SK-N-DZ (cell line): ENCODE measurements around the gene DOCK8.
"Not testable (repeated sequence)": the region's sequence is repeated elsewhere in the genome, so short reads cannot be mapped to it uniquely, and the experiment has no call there.

Experiments
- DNase-seq: peaks from one replicate; pipeline ENCODE4 v3.0.0-alpha.2; 2015; ENCODE audit warnings: low spot score

DOCK8 gene

DNA sequence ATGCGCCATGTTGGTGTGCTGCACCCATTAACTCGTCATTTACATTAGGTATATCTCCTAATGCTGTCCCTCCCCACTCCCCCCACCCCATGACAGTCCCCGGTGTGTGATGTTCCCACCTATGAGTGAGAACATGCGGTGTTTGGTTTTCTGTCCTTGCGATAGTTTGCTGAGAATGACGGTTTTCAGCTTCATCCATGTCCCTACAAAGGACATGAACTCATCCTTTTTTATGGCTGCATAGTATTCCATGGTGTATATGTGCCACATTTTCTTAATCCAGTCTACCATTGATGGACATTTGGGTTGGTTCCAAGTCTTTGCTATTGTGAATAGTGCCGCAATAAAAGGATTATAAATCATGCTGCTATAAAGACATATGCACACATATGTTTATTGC, 195.0 kb downstream of the DOCK8 start:
- not testable (repeated sequence) for DNase-seq

DNA sequence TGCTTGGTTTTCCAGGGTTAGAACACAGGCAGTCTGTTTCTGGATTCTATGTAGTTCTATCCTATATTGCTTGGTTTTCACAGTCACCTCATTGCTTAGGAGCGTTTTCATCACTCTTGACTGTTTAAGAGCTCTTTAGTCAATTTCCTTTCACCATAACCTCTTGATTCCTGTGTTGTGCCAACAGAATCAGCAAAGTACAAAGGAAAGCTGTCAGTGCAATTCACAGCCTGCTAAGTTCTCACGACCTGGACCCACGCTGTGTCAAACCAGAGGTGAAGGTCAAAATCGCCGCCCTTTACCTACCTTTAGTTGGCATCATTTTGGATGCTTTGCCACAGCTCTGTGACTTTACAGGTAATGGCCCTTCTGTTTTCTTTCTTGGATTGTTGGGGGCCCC, 199.9 kb downstream of the DOCK8 start:
- no peak for DNase-seq

DNA sequence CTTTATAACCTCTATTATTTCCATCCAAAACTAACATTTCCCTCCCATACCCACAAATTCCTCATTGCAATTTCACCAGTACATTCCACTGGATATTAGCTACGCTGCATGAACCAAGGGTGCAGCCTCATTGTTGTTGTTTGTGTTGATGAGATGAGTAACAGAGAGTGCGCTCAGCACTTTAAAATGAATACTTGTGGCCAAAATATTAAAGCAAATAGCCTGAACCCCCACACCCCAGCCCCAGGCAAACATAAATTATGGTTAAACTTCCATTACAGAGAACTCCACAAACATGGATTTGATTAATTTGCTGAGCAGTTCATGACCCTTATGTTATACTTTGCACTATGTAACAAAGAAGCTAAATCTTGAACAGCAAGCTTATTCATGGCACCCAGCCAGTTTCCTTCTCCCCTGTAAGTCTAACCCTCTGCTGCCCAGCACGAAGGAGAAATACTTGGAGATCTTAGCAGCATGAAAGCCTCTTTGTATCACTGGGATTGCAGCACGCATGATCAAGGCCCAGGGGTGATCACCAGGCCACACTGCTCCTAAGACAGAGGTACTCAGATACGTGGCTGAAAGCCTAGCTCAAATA, 205.0 kb downstream of the DOCK8 start:
- DNase-seq = no peak

DNA sequence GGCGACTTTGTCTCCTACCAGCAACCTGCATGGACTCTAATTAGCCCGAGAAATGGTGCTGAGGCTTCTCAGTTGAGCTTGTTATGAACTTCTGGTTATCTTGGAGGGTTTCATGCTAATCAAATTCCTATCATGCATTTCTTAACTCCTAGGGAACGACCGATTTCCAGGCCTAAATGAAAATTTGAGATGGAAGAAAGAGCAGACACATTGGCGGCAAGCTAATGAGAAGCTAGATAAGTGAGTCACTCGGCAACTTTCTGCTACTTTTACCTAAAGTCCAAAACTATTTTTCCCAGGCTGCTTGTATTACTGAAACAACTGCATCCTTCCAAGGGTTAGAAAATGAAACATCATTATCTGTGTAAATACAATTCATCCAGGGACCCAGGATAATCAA, 207.2 kb downstream of the DOCK8 start:
- no peak for DNase-seq

DNA sequence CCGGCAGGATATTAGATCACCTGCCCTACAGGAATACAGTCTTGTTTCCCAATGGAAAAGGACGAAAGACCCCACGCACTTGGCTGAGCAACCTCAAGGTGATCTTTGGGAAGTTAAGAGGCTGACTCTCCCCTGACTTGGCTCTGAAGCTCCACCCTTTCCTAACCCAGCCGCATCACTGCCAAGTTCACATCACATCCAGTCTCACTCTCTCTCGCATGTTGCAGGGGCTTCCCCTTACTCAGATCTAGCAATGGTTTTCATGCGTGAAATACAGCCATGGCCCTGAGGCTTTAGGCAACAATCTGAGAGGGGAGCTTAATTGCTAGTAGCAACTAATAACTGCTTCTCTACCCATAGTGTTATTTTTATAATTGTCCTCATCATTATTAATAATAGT, 211.6 kb downstream of the DOCK8 start:
- DNase-seq = no peak

DNA sequence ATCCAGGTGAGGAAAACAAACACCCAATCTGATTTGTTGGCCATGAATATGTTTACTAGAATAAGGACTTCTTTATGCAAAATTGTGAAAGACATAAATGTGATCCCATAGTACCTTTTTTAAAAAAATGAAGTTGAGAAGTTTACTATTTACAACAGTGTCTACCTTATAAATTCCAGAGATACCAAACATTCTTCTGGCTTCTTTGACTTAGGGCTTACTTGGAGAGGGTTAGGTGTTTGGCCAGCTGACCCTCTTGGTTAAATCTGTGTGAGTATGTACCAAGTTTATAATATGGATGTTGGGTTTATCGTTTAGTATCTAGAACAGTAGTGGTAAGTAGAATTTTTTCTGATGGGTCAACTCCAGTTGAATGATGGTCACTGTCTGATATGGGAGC, 212.3 kb downstream of the DOCK8 start:
- DNase-seq = no peak

DNA sequence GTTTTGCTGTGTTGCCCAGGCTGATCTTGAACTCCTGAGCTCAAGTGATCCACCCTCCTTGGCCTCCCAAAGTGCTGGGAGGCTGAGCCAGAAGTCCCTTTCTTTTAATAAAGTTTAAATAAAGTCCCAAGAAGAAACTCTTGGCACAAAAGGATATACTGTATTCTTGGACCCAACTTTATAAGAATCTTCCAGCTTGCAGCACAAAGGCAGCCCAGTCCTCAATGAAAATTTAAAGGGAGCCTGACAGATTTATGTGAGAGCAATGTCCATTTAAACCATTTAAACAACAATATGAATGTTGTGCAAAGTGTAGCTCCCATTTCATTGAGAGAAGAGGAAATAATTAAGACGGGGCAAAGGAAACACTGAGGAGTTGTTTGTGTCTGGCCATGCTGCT, 217.0 kb downstream of the DOCK8 start:
- no peak for DNase-seq

DNA sequence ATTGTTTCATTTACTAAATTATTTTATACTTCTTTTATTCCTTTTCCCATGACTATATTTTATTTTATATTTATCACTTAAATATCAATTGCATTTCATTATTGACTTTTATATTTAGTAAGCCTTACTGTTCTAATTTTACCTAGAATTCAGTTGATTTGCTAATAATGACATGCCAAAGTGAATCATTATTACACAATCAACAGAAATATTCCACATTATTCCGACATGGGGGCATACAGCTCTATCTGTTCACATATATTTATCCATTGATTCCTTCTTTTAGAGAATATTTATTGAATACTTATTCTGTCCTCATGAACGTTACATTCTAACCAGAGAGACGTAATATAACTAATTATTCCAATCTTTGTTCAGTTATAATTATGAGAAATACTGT, 221.8 kb downstream of the DOCK8 start:
- no peak for DNase-seq

DNA sequence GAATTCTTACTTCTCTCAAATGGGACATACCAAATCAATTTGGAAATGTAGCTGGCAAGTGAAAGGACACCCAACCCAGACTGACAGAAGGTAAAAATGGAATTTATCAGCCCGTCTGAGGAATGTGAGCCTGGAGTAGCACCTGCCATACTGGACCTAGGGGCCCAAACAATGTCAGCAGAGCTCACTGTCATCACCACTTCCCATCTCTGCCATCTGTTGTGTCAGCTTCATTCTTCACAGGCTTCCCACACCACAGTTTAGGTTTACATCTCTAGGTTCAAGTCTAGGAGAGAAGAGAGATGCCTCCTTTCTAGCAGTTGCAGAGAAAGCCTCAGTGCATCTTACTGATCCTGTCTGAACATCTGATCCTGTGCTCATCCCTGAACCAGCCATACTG, 222.4 kb downstream of the DOCK8 start:
- no peak for DNase-seq

DNA sequence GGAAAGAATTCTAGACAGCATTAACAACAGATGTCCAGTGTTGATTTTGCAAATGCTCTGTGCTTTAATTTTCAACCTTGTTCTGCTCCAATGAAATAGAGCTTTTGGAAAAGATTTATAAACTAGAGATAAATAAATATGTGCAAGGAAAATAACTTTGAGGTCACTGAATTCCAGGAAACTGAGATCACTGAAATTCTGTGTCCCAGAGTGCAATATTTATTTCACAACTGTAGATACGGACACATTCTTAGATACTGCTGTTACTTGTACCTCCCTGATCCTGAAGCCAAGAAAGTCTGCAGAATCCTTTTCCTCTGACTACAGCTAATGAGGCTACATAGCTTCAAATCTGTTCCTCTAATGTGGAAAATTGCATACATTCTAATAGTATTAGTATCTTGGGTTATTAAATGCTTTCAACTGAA, 222.9 kb downstream of the DOCK8 start:
- no peak for DNase-seq

DNA sequence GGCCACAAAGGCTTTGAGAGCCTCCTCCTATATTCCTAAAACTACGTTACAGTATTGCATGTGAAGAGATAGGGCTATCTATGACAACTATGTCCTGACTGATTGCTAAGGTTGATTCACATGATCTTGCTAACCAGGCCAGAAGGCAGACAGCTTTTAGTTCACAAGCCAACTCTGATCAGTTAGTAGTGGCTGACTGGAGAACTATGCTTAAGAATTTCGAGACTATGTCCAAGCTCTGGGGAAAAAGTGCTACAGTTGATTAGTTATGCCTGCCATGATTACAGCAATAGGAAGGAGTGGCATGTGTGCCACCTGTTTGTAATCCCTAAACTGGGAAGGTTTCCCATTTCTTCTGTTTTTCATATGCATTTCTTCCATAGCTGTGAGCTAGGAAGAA, 223.4 kb downstream of the DOCK8 start:
- no peak for DNase-seq

DNA sequence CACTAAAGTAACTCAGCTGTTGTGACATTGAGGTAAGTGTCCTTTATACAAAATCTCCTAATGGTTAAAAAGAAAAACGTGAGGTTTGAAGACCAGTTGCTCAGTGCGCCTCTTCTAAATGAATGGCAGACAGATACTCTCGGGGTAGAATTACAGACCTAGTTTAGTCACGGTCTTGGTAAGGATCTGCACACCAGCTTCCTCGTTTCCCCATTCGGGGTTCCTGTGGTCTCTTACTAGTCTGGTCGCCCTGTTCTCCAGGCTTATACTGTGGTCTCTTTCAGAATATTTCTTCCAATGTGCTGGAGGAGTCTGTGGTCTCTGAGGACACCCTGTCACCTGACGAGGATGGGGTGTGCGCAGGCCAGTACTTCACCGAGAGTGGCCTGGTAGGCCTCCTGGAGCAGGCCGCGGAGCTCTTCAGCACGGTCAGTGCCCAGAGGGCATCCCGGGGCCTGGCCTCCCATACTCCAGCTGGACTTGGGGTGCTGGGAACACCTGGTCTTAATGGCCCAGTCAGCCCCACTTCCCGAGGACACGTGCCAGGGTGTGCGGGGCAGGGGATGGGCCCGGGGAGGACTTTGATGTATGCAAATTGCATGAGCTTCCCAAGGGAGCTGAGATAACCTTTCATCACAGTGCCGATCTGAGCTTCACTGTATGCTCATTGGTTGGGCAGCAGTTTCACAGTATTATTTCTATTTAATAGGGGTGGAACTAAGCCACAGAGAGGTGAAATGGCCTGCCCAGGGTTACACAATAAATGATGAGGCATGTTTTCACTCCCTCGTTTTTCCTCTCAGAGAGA, 224.5 kb downstream of the DOCK8 start:
- no peak for DNase-seq

DNA sequence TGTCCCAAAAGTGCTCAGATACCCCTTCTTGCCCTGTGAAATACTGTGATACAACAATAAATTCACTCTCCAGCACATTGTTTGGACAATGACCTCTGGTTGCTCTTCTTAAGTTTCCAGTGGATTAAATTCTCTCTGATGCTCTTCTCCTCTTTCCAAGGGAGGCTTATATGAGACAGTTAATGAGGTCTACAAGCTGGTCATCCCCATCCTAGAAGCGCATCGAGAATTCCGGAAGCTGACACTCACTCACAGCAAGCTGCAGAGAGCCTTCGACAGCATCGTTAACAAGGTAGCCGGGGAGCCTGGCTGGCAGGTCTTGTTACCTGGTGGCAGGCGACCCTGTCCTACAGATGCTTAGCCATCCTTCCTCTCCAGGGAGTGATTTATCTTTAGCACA, 226.5 kb downstream of the DOCK8 start:
- DNase-seq = no peak

DNA sequence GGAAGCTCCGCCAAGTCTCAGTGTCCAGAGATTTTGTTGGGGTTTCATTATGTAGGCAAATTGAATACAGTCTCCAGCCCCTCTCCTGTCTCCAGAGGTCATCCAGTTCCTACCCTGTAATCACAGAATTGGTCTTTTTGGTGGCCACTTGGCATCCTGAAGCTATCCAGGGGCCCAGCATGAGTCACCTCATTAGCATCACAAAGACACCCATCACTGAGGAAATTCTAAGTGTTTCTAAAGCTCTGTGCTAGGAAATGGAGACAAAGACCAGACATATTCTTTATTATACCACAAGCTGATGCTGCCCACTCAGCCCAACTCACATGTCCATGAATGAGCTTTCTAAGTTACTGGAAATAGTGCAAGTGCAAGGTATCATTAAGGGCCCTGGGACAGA, 229.9 kb downstream of the DOCK8 start:
- DNase-seq = no peak

DNA sequence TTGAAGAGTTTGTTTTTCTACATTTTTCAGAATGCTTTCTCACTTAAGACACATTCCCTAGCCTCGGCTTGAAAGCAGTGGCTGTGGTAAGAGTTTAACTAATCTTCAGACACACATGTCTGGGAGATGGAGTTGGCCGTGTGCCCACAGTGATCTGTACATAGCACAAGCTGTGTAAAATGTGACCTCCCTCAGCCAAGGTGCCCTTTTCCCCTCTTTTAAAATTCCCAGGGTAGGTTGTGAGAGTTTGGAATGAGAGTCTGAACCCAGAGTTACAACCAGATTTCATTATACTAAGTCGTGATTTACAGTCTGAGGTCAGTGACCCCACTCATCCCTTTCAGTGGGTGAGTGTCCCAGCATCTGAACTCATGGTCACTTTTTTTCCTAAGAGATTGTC, 230.4 kb downstream of the DOCK8 start:
- DNase-seq = no peak

DNA sequence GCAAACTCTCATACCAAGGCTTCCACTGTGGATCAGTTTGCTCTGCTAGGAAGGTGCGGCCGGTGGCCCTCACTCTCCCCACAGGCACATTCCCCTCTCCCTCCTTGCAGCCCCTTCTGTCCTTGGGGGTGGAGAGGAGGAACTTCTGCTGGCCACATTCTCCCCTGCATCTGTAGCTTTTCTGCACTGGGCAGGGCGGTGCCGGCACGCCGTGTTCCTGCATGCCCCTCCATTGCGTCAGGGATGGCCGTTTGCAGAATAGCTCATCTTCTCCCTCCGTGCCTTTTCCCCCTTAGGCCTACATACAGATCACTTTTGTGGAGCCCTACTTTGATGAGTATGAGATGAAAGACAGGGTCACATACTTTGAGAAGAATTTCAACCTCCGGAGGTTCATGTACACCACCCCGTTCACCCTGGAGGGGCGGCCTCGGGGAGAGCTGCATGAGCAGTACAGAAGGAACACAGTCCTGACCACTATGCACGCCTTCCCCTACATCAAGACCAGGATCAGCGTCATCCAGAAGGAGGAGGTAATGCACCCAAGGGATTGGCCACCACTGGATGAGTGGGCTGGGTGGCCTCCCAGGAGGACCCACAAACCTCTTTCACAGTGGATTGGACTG, 231.5 kb downstream of the DOCK8 start:
- DNase-seq = no peak

DNA sequence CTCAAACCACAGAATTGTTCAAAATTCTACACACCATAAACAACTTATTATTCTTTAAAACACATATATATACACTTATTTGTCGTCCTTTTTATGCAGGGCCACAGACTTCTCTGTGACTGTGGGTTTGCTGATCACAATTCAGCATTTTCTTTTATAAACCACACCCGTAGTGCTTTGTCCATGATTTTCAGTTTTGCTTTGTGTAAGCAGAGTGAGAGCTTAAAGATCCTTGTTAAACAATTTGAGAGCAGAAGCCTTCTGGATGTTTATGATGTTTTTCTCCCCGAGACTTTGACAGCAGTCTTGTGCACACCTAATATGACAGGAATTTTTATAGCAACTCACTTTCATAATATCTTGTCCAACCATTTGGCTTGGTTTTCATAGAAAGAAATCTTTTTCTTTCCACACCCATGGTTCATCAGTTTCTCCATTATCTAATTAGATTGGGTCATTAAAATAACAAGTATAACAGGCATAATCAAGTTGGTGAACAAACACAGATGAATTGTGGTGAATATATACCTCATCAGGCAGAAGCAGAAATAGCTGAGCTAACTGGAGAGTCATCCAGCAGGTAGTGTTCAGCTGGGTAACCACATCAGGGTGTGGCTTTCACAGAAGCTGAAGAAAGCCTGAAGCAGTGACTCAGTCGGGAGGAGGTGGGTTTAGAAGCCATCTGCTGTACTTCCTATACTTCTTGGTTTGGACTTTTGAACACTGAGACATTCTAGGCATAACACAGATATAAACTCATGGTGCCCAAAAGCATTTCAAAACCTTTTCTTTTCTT, 232.8 kb downstream of the DOCK8 start:
- no peak for DNase-seq

DNA sequence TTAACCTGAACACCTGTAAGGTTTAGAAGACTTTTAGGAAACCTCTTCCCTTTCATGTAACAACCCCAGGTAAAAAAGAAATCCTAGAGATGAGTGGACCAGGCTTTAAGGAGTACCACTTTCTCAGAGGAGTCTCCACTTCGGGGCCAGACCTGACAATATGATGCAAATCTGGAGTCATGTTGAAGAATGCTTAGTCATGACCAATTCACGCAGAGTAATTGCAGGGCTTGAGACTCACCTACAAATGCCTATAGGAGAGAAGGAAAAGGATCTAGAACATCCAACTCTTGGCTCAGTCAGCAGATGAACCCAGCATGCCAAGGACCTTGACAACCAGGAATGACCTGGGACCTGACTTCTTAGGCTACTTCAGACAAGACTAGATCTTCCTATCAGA, 235.4 kb downstream of the DOCK8 start:
- no peak for DNase-seq

DNA sequence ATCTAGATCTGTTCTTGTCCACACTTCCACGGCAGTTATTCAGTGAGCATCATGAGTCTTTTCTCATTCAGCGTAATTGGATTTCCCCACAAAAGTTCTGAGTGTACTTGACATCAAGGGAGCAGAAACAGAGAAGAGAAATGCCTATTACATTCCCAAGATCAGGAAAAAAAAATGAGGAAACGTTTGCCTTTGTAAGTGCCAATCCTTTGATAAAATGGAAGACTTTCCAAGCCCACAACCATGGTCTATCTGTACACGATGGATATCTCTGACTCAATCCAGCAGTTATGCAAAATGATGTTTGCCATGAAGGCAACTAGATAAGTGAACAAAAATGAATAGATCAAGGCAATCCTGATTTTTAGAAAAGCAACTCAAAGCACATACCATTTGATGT, 235.9 kb downstream of the DOCK8 start:
- DNase-seq = no peak

DNA sequence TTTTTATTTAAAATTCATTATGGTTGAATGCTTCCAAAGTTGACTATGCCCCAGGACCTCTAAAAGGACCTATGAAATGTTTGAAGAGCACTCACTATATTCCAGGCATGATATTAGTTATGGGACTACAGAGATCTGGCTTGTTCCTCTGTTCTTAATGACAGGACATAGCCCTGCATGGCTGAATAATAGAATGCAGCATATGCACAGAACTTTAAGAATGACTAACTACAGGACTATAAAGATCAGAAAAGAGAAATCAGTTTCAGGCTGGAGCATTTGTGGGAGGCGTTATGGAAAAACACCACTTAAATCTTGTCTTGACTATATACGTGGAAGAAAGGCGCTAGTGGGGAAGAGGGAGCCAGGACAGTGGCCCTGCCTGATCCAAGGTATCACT, 239.2 kb downstream of the DOCK8 start:
- DNase-seq = no peak

DNA sequence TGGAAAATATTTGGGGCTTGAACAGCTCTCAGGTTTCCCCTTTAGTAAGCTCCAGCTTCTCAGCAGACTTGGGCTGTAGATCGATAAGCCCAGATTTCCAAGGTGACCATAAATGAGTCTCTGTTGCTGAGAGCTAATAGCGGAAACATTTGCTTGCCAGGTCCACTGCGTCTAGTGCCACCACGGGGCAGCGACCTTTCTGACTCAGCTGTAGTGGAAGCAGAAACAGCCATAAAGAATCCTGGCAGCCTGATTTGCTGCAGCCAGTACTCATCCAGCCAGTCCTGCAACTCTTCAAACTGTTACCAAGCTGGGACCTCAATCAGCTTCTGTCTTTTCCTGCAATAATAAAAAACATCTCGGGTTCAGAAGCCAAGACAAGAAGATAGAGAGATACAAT, 241.7 kb downstream of the DOCK8 start:
- no peak for DNase-seq

DNA sequence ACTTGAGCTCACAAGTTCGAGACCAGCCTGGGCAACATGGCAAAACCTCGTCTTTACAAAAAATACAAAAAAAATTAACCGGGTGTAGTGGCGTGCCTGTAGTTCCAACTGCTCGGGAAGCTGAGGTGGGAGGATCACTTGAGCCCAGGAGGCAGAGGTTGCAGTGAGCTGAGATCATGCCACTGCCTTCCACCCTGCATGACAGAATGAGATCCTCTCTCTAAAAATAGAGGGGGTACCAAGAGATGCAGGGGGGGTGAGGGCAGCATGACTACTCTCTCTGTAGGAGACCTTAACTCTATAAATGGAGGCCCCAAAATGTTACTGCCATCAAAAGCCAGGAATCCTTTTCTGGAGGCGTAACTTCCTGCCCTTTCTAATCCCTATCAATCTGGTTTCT, 243.9 kb downstream of the DOCK8 start:
- no peak for DNase-seq
